OCI-LY3 (cell line): Measurements from ENCODE around the gene ARHGAP35.

Source experiments
- H2AFZ ChIP-seq: fragments of 200-600, 300-600 bp; shearing (Covaris generic); 2 replicates; pipeline ENCODE4 v1.6.0; 2014; ENCODE audit warnings: antibody characterized with exemption, low read depth, low read length
- H3K27ac ChIP-seq: fragments of 200-600, 300-600 bp; sonication (generic); 2 replicates; pipeline ENCODE4 v1.5.1; 2014; ENCODE audit warnings: mild to moderate bottlenecking, low read length, moderate library complexity, mixed read lengths
- H3K27me3 ChIP-seq: fragments of 200-600, 300-600 bp; sonication (generic); 2 replicates; pipeline ENCODE4 v1.6.1; 2014; ENCODE audit warnings: low read depth, low read length, mixed read lengths
- H3K36me3 ChIP-seq: fragments of 200-600, 300-600 bp; sonication (generic); replicated peaks from 2 replicates; pipeline ENCODE3; 2014; ENCODE audit warnings: low read depth, low read length, mixed read lengths
- H3K4me1 ChIP-seq: fragments of 300-600, 200-600 bp; sonication (generic); 2 replicates; pipeline ENCODE4 v1.6.1; 2014; ENCODE audit warnings: low read length, mixed read lengths
- H3K4me2 ChIP-seq: fragments of 200-600, 300-600 bp; sonication (generic); 2 replicates; pipeline ENCODE4 v1.6.1; 2014; ENCODE audit warnings: low read length, mixed read lengths
- H3K4me3 ChIP-seq: fragments of 300-600, 200-600 bp; sonication (generic); 2 replicates; pipeline ENCODE4 v1.5.1; 2014; ENCODE audit warnings: antibody characterized with exemption, mild to moderate bottlenecking, low read length, moderate library complexity
- H3K79me2 ChIP-seq: fragments of 300-600, 200-600 bp; shearing (Covaris generic); 2 replicates; pipeline ENCODE4 v1.6.1; 2014; ENCODE audit warnings: mild to moderate bottlenecking, low read length, mixed read lengths
- H3K9ac ChIP-seq: fragments of 300-600, 200-600 bp; shearing (Covaris generic); 2 replicates; pipeline ENCODE4 v1.6.0; 2014; ENCODE audit warnings: mild to moderate bottlenecking, low read length, moderate library complexity
- H3K9me3 ChIP-seq: fragments of 200-600, 300-600 bp; shearing (Covaris generic); 2 replicates; pipeline ENCODE4 v1.6.1; 2014; ENCODE audit warnings: low read length, mixed read lengths; ENCODE audit not compliant: insufficient read depth
- H4K20me1 ChIP-seq: fragments of 200-600, 300-600 bp; sonication (generic); 2 replicates; pipeline ENCODE4 v1.6.1; 2016; ENCODE audit warnings: low read length, mixed read lengths; ENCODE audit not compliant: insufficient read depth
- EZH2phosphoT487 ChIP-seq: fragments of 200-600 bp; shearing (Covaris generic); IDR thresholded peaks from 2 replicates; pipeline ENCODE4 v1.6.1; 2018; ENCODE audit warnings: antibody characterized with exemption, mixed run types, low read depth
- TF ChIP-seq, protein P1 (sequence below): fragments of 200-600, 300-600 bp; sonication (generic); IDR thresholded peaks from 2 replicates; pipeline ENCODE4 v1.5.1; 2014; ENCODE audit warnings: antibody characterized with exemption, low read length, low read depth

The ARHGAP35 gene

DNA sequence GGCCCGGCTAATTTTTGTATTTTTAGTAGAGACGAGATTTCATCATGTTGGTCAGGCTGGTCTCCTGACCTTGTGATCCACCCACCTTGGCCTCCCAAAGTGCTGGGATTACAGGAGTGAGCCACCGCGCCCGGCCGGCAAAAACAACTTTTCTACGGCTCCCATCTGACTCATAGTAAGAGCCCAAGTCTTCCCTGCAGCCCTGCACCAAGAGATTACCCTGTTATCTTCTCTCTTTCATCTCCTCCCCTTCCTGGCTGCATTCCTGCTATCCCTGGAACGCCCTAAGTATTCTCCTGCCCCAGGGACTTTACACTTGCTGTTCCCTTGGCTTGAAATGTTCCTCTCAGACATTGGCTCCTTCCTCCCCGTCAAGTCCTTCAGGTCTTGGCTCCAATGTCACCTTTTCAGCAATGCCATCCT, 16.7 kb upstream of the ARHGAP35 start:
- Histone ChIP-seq H4K20me1 (peaks cover 3% of the 10 kb centered on the region; the same call in 1 of the 2 replicates), H3K9me3 (no peaks in the 10 kb centered on the region), H3K4me3 (no peak overlapping the region), H3K4me2 (no peak overlapping the region), H2AFZ (no peak overlapping the region), H3K27ac (no peak overlapping the region), H3K79me2 (peaks cover 5% of the 10 kb centered on the region; the same call in 1 of the 2 replicates), H3K27me3 (no peaks in the 10 kb centered on the region), H3K4me1 (peaks cover 12% of the 10 kb centered on the region), H3K9ac (no peak overlapping the region), H3K36me3 (peaks cover 8% of the 10 kb centered on the region)
- no peak for TF ChIP-seq EZH2phosphoT487
- TF ChIP-seq, protein P1, sequence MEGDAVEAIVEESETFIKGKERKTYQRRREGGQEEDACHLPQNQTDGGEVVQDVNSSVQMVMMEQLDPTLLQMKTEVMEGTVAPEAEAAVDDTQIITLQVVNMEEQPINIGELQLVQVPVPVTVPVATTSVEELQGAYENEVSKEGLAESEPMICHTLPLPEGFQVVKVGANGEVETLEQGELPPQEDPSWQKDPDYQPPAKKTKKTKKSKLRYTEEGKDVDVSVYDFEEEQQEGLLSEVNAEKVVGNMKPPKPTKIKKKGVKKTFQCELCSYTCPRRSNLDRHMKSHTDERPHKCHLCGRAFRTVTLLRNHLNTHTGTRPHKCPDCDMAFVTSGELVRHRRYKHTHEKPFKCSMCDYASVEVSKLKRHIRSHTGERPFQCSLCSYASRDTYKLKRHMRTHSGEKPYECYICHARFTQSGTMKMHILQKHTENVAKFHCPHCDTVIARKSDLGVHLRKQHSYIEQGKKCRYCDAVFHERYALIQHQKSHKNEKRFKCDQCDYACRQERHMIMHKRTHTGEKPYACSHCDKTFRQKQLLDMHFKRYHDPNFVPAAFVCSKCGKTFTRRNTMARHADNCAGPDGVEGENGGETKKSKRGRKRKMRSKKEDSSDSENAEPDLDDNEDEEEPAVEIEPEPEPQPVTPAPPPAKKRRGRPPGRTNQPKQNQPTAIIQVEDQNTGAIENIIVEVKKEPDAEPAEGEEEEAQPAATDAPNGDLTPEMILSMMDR = no peak

DNA sequence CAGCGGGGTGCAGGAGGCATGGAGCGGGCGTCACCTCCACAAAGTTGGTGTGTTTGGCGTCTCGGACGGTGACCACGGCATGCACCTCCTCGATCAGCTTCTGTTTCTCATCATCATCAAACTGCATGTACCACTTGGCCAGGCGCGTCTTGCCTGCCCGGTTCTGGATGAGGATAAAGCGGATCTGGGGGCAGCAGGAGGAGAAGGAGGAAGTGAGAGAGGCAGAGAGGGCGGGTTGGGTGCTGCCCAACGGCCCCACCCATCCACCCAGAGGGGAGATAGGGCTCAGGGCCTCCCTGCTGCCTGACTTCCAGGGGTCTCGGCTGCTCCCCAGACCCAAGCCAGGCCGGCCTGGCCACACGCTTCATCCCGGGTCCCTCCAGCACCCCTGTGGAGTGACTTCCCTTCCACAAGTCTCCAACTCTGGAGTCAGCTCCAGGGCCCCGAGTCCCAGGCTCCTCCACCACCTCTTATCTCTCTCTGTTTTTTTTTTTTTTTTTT, 14.8 kb upstream of the ARHGAP35 start:
- Histone ChIP-seq H3K4me2 (peak overlapping the region; percentile 76), H3K9ac (peak overlapping the region; percentile 36; the same call in 1 of the 2 replicates), H3K4me3 (peak overlapping the region; percentile 71), H3K79me2 (peaks cover 19% of the 10 kb centered on the region), H3K9me3 (no peaks in the 10 kb centered on the region), H3K4me1 (peaks cover 20% of the 10 kb centered on the region), H4K20me1 (0 out of 2 replicates have a peak, but pooled peaks cover 3% of the 10 kb centered on the region), H3K27me3 (no peaks in the 10 kb centered on the region), H3K36me3 (no peaks in the 10 kb centered on the region), H2AFZ (0 out of 2 replicates have a peak overlapping the region, but pooled peaks have one; percentile 24), H3K27ac (no peak overlapping the region)
- TF ChIP-seq EZH2phosphoT487 = no peak
- TF ChIP-seq, protein P1 = no peak

DNA sequence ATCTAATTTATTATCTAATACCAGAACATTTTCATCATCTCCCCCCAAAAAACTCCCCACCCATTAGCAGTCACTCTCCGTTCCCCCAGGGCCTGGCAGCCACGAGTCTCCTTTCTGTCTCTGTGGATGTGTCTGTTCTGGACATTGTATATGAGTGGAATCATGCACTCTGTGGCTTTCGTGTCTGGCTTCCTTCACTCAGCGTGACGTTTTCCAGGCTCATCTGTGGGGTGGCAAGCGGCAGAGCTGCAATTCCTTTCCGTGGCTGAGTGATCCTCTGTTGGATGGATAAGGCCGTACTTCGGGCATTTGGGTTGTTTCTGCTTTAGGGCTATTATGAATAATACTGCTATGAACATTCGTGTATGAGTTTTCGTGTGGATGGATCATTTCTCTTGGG, 13.3 kb upstream of the ARHGAP35 start:
- no peak overlapping the region for H3K27ac ChIP-seq
- no peak overlapping the region for H3K4me2 ChIP-seq
- peaks cover 20% of the 10 kb centered on the region for H3K4me1 ChIP-seq
- H3K9me3 ChIP-seq = no peaks in the 10 kb centered on the region
- H2AFZ ChIP-seq = no peak overlapping the region
- H3K4me3 ChIP-seq = no peak overlapping the region
- H3K9ac ChIP-seq = no peak overlapping the region
- H4K20me1 ChIP-seq = no peaks in the 10 kb centered on the region
- H3K36me3 ChIP-seq = no peaks in the 10 kb centered on the region
- H3K79me2 ChIP-seq = peaks cover 19% of the 10 kb centered on the region
- H3K27me3 ChIP-seq = no peaks in the 10 kb centered on the region
- TF ChIP-seq, protein P1 = no peak
- TF ChIP-seq EZH2phosphoT487 = no peak

DNA sequence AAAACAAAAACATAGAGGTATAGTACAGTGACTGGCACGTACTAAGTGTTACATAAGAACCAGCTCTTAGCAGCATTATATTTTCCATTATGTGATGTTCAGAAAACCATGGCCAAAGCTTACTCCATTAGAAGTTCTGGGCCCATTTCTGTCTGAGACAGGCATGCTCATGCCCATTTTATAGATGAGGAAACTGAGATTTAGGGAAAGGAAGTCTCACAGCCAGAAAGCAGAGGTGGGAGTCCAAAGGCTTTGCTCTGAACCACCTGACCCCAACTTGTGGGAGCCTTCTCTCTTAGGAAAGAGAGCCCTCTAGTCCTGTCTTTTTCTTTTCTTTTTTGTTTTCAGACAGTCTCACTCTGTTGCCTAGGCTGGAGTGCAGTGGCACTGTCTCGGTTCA, 12.4 kb upstream of the ARHGAP35 start:
- H3K27me3 ChIP-seq = no peaks in the 10 kb centered on the region
- no peaks in the 10 kb centered on the region for H3K36me3 ChIP-seq
- no peak overlapping the region for H2AFZ ChIP-seq
- H3K4me2 ChIP-seq = no peak overlapping the region
- peaks cover 20% of the 10 kb centered on the region for H3K4me1 ChIP-seq
- H3K4me3 ChIP-seq = no peak overlapping the region
- H3K9ac ChIP-seq = no peak overlapping the region
- no peak overlapping the region for H3K27ac ChIP-seq
- peaks cover 19% of the 10 kb centered on the region for H3K79me2 ChIP-seq
- no peaks in the 10 kb centered on the region for H3K9me3 ChIP-seq
- TF ChIP-seq, protein P1 = no peak
- TF ChIP-seq EZH2phosphoT487 = no peak
- no peaks in the 10 kb centered on the region for H4K20me1 ChIP-seq
